HG02973 (cell line): ENCODE data around the gene ARHGAP24.

Source experiments
- ATAC-seq: cut with Tn5 transposase; IDR thresholded peaks from one replicate; pipeline ENCODE4 v1.9.1; 2021; ENCODE audit warnings: moderate library complexity; ENCODE audit not compliant: unreplicated experiment

ARHGAP24 gene

DNA sequence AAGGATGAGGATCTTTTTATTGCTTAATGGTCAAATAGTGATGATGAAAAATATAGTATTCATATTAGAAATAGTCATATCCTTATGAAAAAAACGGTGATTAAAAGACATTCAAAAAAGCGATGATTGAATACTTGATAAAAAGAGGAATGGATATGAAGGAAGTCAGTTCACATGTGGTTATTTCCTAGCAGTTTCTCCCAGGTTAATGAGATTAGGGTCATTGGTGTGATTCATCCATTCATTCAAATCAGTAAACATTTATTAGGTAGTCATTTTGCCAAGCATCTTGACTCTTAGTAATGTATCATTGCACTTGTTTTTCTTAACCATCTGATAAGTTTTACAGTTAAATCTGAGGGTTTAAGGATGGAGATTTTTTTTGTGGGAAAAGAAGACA lies 294.1 kb downstream of the ARHGAP24 start:
- ATAC-seq, result no peak

DNA sequence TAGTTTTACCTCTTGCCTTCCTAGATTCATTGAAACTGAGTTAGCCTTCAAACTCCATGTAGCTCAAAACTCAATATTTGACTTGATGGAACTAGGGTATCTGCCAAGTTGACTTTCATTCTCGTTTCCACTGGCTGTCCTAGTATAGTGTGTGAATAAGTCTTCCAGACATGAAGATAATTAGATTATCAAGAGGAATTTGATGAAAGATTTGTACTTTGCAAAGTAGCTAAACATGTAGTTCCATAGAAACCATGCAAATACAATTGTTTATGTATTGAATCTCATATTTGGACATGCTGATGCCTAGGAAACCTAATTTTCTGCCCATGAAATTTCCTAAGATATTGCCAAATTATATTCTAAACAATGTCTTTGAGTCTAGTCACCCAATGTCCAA lies 297.5 kb downstream of the ARHGAP24 start:
- no peak for ATAC-seq

DNA sequence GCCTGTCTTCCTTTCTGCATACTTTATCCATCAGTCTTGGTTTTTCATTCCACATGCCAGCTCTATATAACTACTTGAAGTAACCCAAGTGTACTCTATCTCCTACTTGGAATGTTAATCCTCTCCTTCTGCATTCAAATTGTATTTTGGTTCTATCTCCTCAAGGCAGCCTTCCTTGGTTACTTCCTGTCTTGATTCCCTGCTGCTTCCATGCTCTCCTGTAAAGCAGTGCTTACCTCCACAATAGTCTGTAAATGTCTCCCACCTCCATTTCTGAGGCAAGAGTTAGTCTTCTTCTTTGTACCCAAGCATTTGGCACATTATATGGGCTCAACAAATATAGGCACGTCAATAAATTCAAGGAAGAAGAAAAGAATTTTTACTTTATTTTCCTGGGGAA lies 298.4 kb downstream of the ARHGAP24 start:
- ATAC-seq, result no peak

DNA sequence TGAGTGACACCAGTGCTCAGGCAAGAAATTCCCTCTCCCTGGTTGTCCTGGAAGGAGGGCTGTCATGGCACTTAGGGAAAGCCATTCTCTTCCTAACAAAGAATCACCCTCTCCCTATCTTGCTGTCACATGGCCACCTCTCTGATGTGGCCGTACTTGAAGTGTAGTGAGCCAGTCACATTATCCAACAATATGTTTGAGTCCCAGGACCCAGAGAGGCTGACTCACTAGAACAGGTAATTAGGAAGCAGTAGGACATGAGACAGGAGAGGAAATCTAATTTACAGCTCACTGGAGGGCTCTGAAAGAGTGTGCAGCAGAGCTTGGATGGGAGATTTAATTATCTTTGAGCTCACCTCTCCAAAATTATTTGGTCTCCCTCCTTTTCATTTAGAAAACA lies 299.1 kb downstream of the ARHGAP24 start:
- no peak for ATAC-seq

DNA sequence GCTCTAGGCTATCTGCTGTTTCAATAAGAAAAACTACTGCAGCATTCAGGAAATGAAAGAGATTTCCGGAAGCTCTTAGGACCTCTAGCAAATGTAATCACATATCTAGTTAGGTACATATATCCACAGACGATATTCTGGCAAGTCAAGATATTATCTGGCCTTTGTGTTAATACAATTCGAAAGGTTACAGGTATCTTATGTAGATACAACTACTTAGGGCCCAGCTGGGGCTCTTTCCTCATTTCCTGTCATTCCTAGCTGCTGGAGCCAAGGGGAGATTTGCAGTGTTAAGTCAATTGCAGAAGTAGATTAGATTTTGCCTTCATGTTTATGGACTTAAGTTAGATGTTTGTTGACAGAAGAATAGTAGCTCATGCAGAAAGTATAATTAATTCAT lies 299.5 kb downstream of the ARHGAP24 start:
- ATAC-seq, result no peak

DNA sequence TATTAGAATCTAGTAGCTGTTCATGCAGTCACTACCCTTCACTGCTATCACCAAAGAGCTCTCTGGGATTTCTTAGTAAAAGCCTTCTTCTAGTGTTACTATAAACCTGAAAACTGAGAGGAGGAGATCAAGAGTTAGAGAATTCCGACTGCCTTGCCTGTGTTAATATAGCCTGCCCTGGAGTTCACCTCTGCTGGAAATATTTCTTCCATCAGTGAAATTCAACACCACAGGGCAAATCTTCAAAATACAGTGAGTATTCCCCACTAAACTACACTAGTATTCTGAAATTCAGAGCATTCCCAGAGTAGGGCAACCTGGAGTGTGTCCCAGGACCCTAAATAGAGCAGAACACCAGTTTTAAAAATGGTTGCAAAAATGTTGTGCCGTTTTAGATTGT lies 301.1 kb downstream of the ARHGAP24 start:
- ATAC-seq, result no peak

DNA sequence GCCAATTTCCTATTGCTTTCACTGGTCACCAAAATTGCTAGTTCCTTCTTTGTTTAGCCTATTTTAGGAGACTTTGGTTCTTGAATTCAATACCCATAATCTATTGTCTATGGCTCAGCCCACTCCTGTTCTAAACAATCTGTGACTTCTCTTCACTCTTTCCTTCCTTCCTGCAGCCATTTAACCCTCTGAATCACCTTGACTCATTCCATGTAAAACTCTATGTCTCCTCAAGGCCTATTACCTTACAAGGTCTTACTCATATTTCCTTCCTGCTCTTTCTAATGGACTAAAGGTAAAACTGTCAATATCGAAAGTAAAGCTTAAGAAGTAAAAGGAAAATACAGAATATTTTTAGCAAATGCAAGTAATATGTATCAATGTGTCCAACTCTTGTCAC lies 301.6 kb downstream of the ARHGAP24 start:
- peak; percentile 26 for ATAC-seq

DNA sequence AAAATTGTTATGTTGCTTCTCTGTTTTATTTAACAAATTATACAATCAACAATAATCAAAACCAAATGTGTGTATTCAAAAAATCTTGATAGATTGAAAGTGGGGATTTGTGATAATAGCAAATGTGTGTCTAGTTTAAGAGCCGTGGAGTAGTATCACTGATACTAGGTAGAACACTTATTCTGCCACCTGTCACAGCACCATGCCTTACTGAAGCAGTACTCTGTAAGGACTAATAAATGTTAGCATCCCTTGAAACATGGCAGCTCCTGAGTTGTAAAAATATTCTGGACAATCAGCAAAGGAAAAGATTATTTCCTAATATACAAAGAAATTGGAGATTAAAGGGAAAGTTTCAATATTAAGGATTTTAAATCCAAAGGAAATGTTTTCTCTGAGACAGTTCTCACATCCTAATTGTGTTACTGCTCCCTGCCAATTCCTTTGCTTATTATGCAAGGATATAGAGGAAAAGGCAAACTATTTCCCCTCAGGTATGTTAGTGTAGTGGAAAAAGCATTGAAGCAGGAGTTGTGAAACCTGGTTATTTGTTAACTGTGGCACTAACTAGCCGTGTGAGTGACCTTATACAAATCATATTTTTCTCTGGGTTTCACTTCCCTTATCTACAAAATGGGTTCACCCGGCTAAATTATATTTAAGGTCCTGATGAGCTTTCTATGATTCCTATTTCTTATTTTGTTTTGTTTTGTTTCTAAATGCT lies 303.1 kb downstream of the ARHGAP24 start:
- peak; percentile 73 for ATAC-seq

DNA sequence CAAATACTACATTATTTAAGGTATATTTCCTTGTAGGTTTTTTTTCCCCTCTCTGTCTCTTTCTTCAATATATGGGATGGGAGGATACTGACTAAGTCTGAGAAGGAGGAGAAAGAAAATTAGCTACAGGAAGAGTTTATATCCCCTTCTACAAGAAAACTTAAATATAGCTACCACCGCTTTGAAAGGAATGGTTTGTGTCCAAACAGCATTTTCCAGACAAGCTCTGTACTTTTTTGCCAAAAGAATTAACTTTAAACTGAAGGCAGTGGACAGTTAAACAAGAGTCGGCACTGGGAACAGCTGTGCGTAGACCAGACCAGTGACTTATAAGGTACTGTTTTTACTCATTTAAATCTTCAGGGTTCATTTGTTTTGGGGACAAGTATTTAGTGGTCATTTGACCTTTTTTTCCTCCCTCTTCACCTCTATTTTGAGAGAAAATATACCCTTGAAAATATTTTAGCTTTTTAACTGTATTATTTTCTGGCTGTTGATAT lies 303.7 kb downstream of the ARHGAP24 start:
- peak; percentile 75 for ATAC-seq

DNA sequence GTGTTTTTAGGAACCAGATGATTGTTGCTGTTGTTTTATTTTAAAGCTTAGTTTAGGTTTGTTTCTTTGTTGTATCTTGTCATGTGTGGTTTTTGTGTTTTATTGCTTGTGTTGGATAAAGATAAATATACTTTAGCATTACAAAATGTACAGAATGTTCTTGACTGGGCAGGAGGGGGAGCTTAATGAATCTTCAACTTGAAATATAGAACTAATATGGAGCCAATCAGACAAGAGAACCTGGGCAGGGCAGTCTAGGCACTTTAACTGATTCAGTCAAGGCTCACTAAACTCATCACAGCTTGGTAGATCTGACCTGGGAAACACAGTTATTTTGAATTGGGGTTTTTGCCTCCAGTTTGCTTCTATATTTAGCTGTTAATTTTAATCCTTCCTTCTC lies 304.2 kb downstream of the ARHGAP24 start:
- no peak for ATAC-seq

DNA sequence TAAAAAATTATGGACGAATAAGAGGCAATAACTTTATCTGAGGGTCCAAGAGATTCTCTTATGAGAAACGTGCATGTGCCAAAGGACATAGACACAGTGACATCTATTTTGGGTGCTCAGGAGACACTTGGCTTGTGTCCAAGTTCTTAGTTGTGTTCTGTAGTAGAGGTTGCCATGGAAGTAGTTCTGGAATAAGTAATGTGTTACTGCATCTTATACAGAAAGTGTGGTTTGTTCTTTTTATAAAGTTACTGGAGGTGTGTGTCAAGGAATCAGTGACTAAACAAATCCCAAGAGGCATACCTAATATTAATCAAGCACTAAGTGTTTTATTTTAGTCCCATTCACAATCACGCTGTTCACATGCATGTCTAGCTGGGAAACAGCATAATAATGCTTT lies 305.7 kb downstream of the ARHGAP24 start:
- peak; percentile 33 for ATAC-seq

DNA sequence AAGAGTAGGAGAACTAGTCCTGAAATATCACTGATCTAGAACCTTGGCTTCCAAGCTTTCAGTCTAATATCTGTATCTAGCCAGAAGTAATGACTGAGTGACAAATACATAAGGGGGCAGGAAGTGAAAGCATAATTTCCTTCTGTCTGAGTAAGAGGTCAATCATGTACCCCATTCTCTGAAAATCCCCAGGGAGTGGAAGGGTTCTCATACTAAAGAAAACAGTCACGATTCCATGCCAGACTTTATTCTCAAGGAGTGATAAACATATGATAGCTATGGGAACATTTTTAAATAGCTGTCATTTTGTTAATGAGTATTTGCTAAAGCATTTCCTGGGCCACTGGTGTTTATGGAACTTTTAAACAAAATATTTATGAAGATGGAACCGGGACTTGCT lies 308.5 kb downstream of the ARHGAP24 start:
- no peak for ATAC-seq

DNA sequence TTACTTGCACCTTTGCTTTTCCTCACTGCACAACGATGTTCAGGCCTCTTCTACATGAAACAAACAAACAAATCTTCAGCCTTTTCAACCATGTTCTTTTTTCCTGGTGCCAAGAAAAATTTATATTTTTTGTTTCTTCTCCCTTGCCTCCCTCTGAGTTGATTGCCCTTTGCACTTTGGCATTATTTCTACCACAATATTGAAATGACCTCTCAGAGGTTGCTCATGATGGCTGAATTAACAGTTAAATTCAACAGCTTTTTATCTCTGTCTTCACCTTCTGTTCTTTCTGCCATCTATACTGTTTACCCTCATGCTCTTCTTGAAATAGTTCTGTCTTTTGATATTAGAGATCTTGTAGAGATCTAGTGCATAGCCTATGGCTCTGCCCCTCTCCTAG lies 308.9 kb downstream of the ARHGAP24 start:
- no peak for ATAC-seq

DNA sequence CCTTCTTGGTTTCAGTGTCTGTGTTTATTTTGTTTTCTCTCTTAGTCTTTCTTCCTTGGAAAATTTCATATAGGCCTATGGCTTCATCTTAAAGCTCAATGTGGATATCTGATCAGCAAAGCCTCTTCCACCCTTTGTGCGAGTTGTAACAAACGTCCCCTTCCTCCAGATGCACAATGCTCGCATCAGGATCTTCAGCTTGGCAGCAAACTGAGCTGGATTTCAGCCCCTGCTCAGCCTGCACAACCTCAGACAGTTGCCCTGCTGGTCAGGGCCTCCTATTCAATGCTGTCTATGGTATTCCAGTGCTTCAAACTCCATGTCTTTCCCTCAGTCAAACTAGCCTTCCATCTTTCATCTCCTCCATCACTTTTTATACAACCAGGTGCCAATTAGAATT lies 309.4 kb downstream of the ARHGAP24 start:
- ATAC-seq, result no peak

DNA sequence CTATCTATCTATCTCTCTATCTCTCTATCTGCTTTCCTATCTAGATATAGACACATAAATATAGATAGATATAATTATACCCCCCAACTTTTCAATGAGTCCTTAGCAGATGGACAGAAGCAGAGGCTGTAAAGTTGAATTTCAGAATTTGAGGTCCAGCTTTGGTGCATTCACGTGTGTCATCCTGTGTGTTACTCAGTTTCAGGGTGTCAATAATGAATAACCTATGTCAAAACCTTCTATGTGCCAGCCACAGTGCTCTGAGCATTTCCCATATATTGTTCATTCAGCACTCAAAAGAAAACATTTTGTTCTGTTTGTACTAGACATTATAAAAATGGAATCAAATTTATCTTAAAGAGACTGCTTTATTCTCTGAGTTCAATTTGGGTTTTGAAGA lies 310.0 kb downstream of the ARHGAP24 start:
- no peak for ATAC-seq

DNA sequence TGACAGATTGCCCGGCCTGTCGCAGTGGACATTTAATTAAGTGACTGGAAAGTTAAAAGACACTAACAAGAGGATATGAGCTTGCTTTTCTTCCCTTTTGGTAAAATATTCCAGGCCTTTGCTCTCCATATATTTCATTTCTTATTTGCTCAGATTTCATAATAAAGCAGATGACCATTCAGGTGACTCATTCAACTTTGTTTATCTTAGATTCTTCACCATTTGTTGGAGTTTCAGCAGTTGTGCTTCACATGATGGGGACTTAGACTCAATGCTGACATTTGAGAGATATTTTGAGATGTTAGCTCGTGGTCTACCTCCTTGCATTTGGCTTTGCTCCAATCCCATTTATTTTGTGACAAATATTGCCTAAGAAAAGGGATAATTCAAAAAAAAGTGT lies 312.2 kb downstream of the ARHGAP24 start:
- no peak for ATAC-seq

DNA sequence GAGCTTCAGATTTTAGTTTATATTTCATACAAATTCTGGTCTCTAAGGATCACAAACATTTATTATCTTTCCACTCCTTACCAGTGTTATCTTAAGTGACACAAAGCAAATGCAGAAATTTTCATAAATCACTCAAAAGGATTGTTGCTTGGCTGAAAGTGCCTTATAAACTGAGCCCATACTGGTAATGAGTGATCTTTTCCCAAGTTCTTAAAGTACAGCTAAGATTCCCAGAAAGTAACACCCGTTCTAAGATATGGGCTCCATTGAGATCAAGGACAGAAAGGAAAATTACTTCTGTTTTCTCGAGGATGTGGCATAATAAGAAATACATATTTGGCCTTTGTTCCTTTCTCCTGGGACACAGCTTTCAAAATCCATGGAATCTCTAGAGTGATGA lies 313.7 kb downstream of the ARHGAP24 start:
- no peak for ATAC-seq

DNA sequence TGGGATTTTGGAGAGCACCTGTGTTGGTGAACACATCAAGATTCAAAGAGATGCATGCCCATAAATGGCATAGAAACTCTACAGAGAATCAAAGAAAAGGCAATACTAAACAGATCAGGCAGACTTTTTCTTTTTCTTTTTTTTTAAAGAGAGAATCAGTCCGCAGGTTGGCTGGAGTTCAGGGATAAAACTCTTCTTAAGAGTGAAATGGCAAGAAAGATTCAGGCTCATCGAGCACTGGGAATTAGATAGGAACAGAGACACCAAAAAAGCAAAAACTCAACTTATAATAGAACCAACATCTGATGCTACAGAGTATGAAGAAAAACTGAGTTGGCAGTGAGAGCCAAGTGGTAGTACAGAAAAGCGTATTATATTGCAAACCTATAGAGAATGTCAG lies 314.3 kb downstream of the ARHGAP24 start:
- ATAC-seq, result no peak

DNA sequence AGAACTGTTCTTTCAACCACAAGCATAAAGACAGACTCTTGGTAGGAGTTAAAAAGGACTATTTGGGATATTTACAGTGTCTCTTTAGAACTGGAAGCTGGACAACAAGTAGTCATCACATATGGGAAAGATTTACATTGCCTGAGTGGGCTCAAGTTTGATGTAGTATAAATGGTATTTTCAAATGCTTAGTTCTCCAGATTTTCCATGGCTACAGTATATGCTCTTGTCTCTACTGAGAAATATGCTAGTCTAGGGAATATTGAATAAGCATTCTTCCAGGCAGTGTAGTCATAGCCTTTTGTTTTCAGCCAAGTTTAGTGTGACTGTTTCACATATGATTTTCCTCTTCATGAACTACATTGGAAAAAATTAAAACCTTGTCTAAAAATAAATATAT lies 315.6 kb downstream of the ARHGAP24 start:
- ATAC-seq, result no peak

DNA sequence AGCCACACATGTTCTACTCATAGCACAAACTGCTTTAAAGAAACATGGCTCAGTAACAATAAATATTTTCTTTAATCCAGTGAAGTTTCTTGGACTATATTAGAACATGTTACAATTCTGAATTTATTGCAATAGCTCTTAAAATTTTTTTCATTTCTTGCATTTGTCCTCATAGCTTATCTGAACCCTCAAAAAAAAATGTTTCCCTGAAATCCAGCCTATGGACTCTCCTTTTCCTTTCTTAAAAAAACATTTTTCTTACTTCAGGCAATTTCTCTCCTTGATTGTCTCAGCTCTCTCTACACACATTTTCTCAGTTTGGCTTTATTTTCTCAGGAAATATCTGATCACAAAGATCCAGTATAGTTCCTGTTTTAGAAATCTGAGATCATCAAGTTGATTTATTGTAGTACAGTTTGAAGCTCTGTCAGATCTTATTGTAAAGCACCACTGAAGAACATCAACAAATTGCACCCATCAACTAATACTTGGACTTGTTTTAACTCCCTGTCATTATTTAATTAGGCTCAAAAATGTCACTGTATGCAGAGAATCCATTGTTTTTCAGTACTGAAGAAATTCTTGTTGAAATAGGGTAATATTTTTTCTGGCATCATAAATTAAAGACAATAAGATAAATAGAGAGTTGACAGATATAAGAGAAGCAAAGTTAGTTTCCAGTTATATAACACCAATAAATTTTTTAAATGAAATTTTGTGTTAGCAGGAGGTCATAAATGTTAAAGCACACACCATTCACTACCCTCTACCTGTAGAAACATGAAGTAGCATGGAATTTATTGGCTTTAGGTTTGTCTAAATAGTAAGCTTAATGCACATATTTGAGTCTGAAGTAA lies 317.7 kb downstream of the ARHGAP24 start:
- ATAC-seq, result no peak

DNA sequence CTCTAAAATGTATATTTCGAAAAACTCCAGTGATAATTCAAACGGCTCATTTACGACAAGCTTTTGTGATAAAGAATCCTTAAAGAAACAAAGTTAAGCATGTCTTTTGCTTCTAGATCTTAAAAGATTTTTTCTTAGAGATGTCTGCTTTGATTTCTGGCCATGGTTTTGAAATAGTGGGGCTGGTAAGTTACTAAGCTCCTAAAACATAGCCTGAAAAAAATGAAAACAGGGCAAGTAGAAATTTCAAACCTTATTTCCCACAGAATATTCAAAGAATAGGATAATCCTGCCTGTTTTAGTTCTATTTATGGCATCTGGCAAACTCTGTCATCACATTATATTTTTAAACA lies 318.3 kb downstream of the ARHGAP24 start:
- ATAC-seq, result no peak

DNA sequence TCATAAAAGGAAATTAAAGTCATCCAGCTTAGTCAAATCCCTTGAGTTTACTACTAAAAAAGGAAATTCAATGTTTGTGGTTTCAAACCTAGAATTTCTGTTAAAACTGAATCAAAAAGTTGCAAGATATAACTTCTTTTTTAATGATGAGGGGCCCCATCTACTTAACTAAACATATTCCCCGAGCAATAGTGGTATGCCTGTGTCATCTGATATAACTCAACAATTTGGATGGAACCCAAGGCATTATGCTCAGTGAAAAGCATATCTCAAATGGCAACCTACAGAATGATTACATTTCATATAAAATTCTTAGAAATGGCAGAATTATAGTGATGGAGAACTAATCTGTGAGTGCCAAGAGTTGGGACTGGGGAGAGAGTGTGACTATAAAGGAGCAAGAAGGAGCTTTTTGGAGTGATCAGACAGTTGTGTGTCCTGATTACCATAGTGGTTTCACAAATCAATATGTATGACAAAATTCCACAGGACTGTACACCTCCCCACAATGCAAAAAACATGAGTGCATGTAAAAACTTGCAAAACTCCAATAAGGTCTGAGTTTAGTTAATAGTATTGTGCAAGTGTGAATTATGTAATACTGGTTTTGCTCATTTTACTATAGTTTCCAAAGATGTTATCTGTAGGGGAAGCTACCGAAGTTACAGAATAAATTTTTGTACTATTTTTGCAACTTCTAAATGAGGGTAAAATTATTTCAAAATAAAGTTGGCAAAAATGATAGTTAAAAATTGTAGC lies 323.2 kb downstream of the ARHGAP24 start:
- ATAC-seq, result no peak
